AG20443 (cell line): Measurements from ENCODE around the gene AFMID.
"Not testable (repeated sequence)": the region's sequence is repeated elsewhere in the genome, so short reads cannot be mapped to it uniquely, and the experiment has no call there.

ENCODE experiments used
- DNase-seq: peaks from one replicate; pipeline ENCODE4 v3.0.0; 2012; ENCODE audit warnings: low spot score, mixed read lengths

Gene AFMID

GRCh38 chr17:78154903-78155811, 32.0 kb upstream of the AFMID start:
- no peak for DNase-seq

GRCh38 chr17:78159575-78160158, 27.5 kb upstream of the AFMID start:
- DNase-seq: peak; percentile 67

DNA sequence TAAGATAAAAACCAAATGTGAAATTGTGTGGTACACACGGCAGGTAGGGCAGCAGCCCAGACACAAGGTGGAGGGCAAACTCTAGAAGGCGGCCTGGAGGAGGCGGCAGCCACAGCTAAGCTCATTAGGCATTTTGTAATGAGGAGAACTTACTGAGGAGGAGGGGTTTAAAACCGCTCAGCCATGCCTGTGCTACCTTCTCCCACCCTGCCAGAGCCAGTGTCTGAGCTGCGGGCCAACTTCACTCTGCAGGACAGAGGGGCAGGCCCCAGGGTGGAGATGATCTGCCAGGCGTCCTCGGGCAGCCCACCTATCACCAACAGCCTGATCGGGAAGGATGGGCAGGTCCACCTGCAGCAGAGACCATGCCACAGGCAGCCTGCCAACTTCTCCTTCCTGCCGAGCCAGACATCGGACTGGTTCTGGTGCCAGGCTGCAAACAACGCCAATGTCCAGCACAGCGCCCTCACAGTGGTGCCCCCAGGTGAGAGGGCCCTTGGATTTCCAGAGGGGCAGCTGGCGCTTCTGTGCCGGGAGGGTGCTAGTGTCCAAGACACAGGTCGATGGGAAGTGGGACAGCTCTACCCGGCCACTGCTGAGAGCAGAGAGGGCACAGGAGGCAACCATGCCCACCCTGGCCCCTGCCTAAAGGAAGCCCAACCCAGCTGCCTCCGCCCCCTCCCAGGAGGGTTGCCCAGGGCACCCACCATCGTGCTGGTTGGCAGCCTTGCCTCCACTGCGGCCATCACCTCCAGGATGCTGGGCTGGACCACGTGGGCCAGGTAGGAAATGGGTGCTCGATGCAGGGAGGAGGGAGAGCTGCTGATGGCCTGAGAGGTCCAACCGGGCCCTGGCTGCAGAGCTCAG, 23.0 kb upstream of the AFMID start:
- no peak for DNase-seq

DNA sequence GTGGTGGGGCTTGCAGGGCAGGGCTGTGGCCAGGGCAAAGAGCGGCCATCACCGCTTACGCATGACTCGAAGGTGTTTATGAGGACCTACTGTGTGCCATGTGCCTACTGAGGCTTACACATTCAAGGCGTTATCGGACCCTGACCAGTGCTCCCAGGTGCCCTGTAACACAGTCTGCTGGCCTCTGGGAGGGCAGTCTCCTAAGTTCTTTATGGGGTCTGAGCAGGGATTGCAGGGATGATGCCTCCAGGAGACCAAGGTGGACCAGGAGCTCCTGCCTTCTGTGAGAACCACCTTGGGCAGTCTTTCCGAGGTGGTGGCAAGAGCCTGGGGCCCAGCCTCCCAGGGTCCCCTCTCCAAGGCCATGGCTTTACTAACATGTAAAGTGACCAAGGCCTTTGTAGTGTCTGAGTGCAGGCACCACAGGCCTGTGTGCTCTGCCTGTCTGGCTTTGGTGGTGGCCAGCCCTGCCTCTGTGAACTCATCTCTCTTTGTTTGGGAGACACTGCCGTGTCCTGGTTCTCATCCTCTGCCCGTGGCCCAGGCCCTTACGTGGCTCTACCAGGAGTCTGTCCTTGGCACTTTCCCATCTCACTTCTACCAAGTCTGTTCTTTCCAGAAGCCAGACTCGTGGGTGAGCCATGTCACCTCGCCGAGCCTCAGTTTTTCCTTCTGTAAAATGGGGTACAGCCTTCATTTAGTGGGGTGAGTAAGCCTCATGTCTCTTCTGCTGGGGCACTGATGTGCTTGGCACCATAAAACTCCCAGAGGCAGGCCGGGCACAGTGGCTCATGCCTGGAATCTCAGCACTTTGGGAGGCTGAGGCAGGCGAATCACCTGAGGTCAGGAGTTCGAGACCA, 22.2 kb upstream of the AFMID start:
- DNase-seq: no peak

- no peak for DNase-seq
Observed at GRCh38 chr17:78166416-78166815, 20.7 kb upstream of the AFMID start.

GRCh38 chr17:78168242-78168902, 18.8 kb upstream of the AFMID start, which contains the start of gene SYNGR2:
TSS of gene SYNGR2 (plus strand) at chr17:78168581. CDS start at chr17:78168617, 36 bp downstream.
- DNase-seq: peak; percentile 91

- peak; percentile 86 for DNase-seq
Observed at GRCh38 chr17:78168903-78169793, 18.0 kb upstream of the AFMID start.

DNA sequence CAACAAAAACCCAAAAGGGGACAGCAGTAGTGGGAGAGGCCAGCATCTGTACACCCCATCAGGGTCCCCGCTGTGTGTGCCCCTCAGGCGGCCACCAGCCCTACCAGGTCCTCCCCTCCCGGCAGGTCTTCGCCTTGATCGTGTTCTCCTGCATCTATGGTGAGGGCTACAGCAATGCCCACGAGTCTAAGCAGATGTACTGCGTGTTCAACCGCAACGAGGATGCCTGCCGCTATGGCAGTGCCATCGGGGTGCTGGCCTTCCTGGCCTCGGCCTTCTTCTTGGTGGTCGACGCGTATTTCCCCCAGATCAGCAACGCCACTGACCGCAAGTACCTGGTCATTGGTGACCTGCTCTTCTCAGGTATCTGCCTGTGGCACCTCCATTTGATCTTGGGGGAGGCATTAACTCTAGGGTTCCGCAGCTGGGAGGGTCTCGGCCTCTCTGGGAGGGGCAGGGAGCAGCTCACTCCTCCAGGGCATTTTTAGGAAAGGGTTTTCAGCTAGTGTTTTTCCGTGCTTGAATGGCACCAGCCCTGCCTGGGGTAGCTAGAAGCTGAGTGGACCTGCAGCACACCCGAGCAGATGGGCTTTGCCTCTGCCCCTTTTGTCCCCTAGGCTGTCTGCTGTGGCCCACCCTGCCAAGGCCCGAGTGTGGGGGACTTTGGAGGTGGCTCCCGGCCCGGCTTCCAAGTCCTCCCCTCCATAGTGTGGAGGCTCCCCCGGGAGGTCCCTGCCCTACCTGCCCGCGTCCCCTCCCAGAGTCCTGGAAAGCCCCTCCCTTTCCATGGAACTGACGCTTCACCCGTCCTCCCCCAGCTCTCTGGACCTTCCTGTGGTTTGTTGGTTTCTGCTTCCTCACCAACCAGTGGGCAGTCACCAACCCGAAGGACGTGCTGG, 16.2 kb upstream of the AFMID start:
- no peak for DNase-seq

- DNase-seq: not testable (repeated sequence)
Observed at GRCh38 chr17:78171591-78172248, 15.4 kb upstream of the AFMID start.

DNA sequence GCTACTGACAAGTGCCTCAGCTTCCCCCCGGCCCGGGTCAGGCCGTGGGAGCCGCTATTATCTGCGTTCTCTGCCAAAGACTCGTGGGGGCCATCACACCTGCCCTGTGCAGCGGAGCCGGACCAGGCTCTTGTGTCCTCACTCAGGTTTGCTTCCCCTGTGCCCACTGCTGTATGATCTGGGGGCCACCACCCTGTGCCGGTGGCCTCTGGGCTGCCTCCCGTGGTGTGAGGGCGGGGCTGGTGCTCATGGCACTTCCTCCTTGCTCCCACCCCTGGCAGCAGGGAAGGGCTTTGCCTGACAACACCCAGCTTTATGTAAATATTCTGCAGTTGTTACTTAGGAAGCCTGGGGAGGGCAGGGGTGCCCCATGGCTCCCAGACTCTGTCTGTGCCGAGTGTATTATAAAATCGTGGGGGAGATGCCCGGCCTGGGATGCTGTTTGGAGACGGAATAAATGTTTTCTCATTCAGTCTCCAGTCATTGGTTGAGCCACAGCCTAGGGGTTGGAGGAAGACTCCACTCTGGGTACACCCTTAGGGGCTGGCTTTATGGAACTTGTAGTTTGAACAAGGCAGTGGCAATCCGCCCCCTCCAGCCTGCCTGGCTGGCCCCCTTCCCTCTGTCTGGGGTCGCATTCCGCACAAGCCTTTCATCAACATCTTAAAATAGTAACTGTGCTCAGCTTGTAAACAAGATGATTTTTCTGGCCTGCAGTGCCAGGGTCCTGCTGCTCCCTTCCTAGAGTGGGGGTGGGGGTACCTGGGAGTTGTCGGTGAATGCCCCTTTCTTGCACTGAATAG, 14.7 kb upstream of the AFMID start:
- no peak for DNase-seq

- no peak for DNase-seq
Observed at GRCh38 chr17:78173097-78173715, 14.0 kb upstream of the AFMID start.

DNA sequence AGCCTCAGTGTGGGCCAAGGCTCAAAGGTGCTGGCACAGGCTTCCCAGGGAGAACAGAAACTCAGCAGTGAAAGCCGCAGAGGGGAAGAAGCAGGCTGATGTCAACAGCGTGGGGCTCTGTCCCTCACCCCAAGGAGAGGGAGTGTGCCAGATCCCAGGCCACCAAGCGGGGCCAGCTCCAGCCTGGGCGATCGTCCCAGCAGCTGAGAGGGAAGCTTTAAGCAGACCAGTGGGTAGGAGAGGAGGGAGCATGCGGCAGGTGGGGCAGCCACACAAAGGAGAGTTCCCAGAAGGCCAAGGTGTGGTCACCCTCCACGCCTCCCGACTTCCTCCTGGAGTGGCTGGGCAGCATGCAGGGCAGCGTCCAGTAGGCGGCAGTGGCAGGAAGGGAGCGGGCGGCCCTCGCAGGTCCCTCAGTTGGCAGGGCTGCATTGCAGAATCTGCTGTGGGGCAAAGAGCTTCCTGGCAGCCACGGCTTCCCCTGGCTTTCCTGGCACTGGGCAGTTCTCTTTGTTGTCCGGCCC, 12.8 kb upstream of the AFMID start:
- DNase-seq: no peak

GRCh38 chr17:78174870-78175642, 12.1 kb upstream of the AFMID start:
- no peak for DNase-seq

DNA sequence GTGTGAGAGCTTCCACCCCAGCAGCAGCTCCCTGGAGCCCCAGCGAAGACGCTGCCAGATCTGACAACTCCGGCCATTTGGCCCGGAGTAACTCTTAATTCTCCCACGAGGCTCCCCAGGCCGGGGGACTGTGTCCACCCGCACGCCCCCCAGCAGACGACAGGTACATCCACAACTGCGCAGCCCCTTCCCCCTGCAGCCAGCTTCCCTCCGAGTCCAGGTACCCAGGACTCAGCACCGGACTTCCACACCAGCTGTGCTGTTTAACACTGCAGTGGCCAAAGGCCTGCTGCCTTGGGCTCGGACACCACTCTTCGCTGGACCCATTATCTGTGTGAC, 11.6 kb upstream of the AFMID start:
- no peak for DNase-seq

DNA sequence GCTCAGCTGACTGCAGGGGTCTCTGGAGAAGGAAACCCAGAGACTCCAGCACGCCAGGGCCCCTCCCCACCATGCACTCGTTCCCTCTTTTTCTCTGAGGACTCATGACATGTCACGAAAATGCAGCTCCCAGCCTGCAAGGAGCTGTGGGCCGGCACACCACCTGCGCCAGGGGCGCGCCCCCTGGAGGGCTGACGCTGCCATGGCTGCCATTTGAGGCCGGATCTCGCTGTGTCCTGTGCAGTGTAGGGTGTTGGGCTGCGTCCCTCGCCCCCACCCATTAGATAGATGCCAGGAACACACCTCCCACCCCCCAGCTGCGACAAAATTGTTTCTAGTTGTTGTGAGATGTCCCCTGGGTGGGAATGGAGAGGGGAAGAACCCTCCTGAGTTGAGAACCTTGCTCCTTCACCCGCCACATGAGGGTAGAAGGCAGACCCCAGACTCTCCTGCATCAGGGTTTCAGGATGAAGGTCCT, 10.6 kb upstream of the AFMID start:
- DNase-seq: peak; percentile 74

GRCh38 chr17:78179372-78179771, 7.8 kb upstream of the AFMID start:
- DNase-seq: peak; percentile 65
